Panc1 (cell line): Measurements from ENCODE around the gene ZSCAN26.

Source experiments
- SIN3A ChIP-seq: IDR thresholded peaks from 2 replicates; pipeline ENCODE4 v1.6.1; 2012; ENCODE audit warnings: low read depth, mild to moderate bottlenecking, low read length, moderate library complexity, borderline replicate concordance; ENCODE audit not compliant: insufficient read depth
- TF ChIP-seq, protein P1 (sequence below): fragments of 450-650 bp; IDR thresholded peaks from 2 replicates; pipeline ENCODE4 v1.5.1; 2017; ENCODE audit warnings: mild to moderate bottlenecking

DNA sequence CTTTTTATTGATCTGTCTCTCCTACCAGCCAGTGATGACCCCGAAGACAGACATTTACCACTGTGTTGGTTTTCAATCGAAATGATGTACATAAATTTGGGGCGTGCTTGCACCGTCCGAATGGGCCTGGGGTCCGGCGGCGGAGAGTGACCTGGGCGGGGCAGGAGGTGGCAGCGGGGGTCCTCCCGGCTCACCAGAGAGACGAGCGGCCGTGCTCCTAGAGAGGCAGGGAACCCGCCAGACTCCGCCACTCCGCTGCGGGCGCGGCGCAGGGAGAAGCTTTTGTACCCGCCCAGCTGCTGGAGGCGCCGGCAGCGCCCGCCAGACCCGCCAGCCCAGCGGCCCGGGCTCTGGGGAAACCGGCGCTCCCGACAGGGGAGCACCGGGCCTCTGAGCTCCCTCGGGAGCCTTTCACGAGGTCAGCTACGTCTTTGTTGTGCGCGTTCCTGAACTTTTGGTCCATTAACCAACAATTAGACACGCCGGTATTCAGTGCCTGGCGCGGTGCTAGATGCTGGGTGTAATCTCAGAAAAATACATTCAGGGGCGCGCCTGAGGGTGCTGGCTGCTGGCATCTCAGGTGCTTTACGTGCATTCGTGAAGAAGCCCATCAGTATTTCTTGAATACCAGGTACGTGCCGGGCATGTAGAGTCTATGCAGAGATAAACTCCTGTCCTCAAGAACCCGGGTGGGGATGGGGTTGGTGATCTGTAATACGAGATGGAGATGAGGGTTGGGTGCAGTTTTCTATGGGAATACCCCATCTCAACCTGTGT, 14.5 kb downstream of the ZSCAN26 start, which contains the start of gene PGBD1:
- TF ChIP-seq SIN3A = peak; percentile 57; the same call in 1 of the 2 replicates
- TF ChIP-seq, protein P1, sequence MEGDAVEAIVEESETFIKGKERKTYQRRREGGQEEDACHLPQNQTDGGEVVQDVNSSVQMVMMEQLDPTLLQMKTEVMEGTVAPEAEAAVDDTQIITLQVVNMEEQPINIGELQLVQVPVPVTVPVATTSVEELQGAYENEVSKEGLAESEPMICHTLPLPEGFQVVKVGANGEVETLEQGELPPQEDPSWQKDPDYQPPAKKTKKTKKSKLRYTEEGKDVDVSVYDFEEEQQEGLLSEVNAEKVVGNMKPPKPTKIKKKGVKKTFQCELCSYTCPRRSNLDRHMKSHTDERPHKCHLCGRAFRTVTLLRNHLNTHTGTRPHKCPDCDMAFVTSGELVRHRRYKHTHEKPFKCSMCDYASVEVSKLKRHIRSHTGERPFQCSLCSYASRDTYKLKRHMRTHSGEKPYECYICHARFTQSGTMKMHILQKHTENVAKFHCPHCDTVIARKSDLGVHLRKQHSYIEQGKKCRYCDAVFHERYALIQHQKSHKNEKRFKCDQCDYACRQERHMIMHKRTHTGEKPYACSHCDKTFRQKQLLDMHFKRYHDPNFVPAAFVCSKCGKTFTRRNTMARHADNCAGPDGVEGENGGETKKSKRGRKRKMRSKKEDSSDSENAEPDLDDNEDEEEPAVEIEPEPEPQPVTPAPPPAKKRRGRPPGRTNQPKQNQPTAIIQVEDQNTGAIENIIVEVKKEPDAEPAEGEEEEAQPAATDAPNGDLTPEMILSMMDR = no peak
